HG03575 (cell line): ENCODE data around the gene ZNF583.

Experiments used
- ATAC-seq: cut with Tn5 transposase; IDR thresholded peaks from one replicate; pipeline ENCODE4 v1.9.1; 2021; ENCODE audit not compliant: unreplicated experiment, insufficient number of reproducible peaks, low FRiP score; ENCODE audit errors: extremely low read depth

ZNF583 gene

GRCh38 chr19:56403764-56404704, at the start of gene ZNF583:
Gene ZNF583, plus strand, starts transcription at chr19:56404332. Its CDS starts 2,783 bp downstream, at chr19:56407115.
- no peak for ATAC-seq

DNA sequence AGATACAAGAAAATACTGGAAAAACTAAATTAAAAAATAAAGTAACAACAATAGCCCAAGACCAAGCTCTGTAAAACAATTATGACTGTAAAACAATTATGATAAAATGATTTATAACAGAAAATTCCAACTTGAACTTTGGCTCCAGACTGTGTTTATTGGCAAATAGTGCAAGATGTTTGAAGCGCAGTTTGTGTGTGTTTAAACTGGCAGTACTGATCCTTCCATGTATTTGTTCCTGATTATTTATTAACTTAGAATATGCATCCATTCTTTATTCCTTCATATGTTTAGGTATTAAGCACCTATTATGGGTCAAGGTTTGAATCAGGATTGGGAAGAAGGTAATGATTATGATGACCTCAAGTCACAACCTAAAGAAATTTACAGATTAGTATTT, 48.6 kb upstream of the ZNF583 start:
- ATAC-seq: no peak

DNA sequence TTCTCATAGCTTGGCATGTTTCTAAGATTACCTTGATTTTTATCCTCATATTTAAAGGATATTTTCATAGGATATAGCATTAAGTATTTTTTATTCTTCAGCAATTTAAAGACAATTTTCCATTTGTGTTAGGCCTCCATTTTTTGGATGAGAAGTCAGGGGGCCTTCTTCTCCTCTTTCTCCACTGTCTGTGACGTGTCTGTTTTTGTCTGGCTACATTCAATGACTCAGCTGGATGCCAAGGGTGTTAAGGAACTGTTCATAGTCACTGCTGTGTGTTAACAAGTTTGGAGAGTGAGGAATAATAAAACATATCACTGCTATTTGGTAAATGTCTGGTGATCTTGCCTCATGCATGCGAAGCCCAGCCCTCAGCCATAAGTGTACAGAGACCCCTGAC, 47.2 kb upstream of the ZNF583 start:
- ATAC-seq: no peak

GRCh38 chr19:56360841-56361240, 43.3 kb upstream of the ZNF583 start:
- no peak for ATAC-seq

- no peak for ATAC-seq
These were observed 36.1 kb upstream of the ZNF583 start for GRCh38 chr19:56367829-56368711.

- no peak for ATAC-seq
These were observed 34.1 kb upstream of the ZNF583 start for GRCh38 chr19:56369886-56370676.

DNA sequence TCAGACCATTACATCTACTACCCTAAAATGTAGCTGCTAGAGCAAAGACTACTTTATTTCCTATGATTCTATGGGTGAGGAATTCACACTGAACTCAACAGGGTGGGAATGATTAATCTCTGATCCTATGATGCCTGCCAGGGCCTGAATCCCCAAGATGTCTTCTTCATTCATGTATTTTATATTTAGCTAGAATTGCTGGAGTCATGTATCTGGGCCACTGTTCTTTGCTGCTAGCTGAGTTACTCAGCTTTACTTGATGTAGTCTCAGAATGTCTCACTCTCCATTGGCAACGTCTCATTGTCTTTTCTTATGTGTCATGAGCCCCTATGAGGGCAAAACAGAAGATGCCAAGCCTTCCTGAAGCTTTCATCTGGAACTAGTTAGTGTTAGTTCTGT, 31.9 kb upstream of the ZNF583 start:
- no peak for ATAC-seq

GRCh38 chr19:56377105-56377924, 26.8 kb upstream of the ZNF583 start:
- no peak for ATAC-seq

DNA sequence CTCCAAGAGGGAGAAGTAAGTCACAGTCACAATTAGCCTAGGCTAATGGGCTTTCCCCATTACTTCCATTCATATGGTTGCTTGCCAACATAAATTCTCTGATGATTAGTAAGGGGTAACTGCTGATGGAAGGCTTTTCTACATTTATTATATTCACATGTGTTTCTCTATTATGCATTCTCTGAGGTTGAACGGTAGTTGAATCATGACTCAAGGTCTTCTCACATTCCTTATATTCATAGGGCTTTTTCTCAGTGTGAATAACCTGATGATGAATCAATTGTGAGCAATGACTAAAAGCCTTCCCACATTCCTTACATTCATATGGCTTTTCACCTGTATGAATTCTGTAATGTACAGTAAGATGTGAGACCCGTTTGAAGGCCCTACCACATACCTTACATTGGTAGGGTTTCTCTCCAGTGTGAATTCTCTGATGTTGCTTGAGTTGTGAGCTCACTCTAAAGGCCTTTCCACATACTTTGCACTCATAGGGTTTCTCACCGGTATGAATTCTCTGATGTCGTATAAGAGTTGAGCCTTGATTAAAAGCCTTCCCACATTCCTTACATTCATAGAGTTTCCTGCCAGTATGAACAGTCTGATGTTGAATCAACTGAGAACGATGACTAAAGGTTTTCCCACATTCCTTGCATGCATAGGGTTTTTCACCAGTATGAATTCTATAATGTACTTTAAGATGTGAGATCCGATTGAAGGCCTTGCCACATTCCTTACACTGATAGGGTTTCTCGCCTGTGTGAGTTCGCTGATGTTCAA, 20.1 kb upstream of the ZNF583 start:
- ATAC-seq: no peak

DNA sequence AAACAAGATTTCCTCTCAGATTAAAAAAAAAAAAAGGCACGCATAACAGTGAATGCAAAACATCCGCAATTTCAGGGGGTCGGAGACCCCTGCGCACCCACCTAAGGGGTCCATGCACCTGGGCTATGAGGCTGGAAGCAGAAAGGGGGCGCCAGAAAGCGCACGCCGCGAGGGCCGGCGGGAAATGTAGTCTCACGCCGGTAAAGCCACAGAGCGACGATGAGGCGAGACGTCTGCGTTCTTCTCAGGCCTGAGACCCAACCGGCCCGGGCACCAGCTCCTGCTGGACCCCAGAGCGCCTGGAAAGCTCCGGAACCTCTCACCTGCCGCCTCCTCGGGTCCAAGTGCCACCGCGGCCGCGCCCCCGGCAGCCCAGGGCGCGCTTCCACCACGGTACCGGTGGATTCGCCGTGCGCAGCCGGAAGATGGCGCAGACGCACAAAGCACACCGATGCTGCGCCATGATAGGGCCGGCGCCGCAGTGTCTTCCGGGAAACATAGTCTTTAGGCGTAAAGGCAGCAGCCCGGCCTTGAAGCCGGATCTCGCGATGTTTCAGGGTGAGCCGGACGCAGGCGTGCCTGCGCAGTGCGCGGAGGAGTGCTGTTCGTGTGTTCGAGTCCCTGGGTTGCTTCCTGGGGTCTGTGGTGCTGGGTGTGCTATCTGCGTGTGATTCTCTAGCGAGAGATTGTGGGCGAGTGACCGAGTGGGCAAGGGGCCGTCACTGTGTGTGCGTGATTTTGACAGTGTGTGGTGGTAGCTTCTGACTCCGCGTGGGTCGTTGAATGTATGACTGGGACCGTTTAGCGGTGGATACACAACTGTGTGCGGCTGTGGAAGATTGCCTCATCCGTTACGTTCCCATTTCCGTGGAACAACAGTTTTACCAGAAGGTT, 10.8 kb upstream of the ZNF583 start, which contains the start of gene ZNF582:
Gene ZNF582, minus strand, starts transcription at position 416 of the 894 bp plus-strand sequence. CDS start 1,782 bp downstream, outside the sequence.
- ATAC-seq: peak; percentile 61

- no peak for ATAC-seq
These were observed 5.3 kb upstream of the ZNF583 start for GRCh38 chr19:56398809-56399208.

- ATAC-seq: no peak
These were observed 3.6 kb upstream of the ZNF583 start for GRCh38 chr19:56400485-56400884.

GRCh38 chr19:56403261-56403660, 871 bp upstream of the ZNF583 start:
- ATAC-seq: no peak

- ATAC-seq: no peak
These were observed 549 bp downstream of the ZNF583 start for GRCh38 chr19:56404705-56405056.

DNA sequence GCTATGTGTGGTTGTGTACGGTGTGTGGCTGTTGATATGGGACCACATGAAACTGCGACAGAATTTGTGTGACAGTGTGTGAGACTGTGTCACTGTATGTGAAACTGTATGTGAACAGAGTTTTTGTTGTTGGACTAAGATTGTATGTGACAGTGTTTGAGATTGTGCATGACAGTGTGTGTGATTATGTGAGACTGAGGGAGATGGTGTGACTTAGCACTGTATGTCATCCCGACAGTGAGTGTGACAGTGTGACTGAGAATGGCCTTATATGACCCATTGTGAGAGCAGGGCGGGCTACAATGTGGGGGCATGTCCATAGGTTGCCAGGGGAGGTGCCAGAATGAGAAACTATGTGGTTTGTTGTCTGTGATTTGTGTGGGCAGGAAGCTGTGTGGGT, 930 bp downstream of the ZNF583 start:
- no peak for ATAC-seq

DNA sequence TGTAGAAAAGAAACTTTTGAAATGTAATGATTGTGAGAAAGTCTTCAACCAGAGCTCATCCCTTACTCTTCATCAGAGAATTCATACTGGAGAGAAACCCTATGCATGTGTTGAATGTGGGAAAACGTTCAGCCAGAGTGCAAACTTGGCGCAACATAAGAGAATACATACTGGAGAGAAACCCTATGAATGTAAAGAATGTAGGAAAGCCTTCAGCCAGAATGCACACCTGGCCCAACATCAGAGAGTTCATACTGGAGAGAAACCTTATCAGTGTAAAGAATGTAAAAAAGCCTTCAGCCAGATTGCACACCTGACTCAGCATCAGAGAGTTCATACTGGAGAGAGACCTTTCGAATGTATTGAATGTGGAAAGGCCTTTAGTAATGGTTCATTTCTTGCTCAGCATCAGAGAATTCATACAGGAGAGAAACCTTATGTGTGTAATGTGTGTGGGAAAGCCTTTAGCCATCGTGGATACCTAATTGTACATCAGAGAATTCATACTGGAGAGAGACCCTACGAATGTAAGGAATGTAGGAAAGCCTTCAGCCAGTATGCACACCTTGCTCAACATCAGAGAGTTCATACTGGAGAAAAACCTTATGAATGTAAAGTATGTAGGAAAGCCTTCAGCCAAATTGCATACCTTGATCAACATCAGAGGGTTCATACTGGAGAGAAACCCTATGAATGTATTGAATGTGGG, 19.3 kb downstream of the ZNF583 start:
- no peak for ATAC-seq
